K562 (cell line): ENCODE measurements around the gene LTA. TPM values are rescaled to one million over a fixed set of nuclear protein-coding genes. Genes with fewer than 3 reads are reported as not detected.

ENCODE experiments used
- GATAD2B ChIP-seq: fragments of 450-650 bp; IDR thresholded peaks from 2 replicates; pipeline ENCODE4 v1.6.1; 2017; ENCODE audit warnings: mild to moderate bottlenecking, borderline replicate concordance
- MAFK ChIP-seq: IDR thresholded peaks from 2 replicates; pipeline ENCODE4 v1.6.1; 2011; ENCODE audit warnings: low read length, improper control_type of control experiment
- NCOA4 ChIP-seq: fragments of 450-650 bp; IDR thresholded peaks from 2 replicates; pipeline ENCODE4 v1.6.1; 2018; ENCODE audit warnings: mild to moderate bottlenecking; ENCODE audit not compliant: partially characterized antibody
- PHTF2 ChIP-seq: fragments of 250-450 bp; sonication (Bioruptor Pico); IDR thresholded peaks from 2 replicates; pipeline ENCODE4 v1.5.0; 2021; ENCODE audit warnings: mild to moderate bottlenecking
- PTTG1 ChIP-seq: fragments of 450-650 bp; IDR thresholded peaks from 2 replicates; pipeline ENCODE4 v1.6.1; 2016; ENCODE audit warnings: low read depth, mild to moderate bottlenecking, missing genetic modification characterization, missing compliant biosample characterization
- PURB ChIP-seq: sonication (generic); formaldehyde crosslinking; IDR thresholded peaks from 2 replicates; pipeline ENCODE4 v1.9.0; 2021; ENCODE audit warnings: low read depth, mild to moderate bottlenecking, missing genetic modification reagents
- RBFOX2 ChIP-seq: fragments of 200-400 bp; formaldehyde crosslinking; IDR thresholded peaks from 2 replicates; pipeline ENCODE4 v1.6.1; 2017; ENCODE audit warnings: low read depth, mild to moderate bottlenecking, low read length, moderate library complexity
- RBM39 ChIP-seq: fragments of 200-400 bp; formaldehyde crosslinking; optimal IDR thresholded peaks from 2 replicates; pipeline ENCODE3; 2018; ENCODE audit warnings: low read depth, low read length
- SUPT5H ChIP-seq: fragments of 450-650 bp; IDR thresholded peaks from 2 replicates; pipeline ENCODE4 v1.6.1; 2016
- TBL1XR1 ChIP-seq, 2 experiments: IDR thresholded peaks; 2 replicates each; pipeline ENCODE4 v1.6.1; 2012; ENCODE audit warnings: improper control_type of control experiment in 2 of 2, low read length in 2 of 2, mild to moderate bottlenecking in 1 of 2
- U2AF2 ChIP-seq: fragments of 200-400 bp; formaldehyde crosslinking; optimal IDR thresholded peaks from 2 replicates; pipeline ENCODE3; 2017; ENCODE audit warnings: low read depth, mild to moderate bottlenecking, low read length
- ZNF311 ChIP-seq: fragments of 250-450 bp; sonication (Bioruptor Pico); IDR thresholded peaks from 2 replicates; pipeline ENCODE4 v1.4.0; 2020; ENCODE audit warnings: mild to moderate bottlenecking, moderate library complexity
- ZNF445 ChIP-seq: fragments of 250-450 bp; sonication (Bioruptor Pico); IDR thresholded peaks from 2 replicates; pipeline ENCODE4 v1.4.0; 2020; ENCODE audit warnings: low read depth, mild to moderate bottlenecking, moderate library complexity
- polyA plus RNA-seq, 8 experiments: library from polyadenylated mRNA; depleted of rRNA in 4 of 8; stranded (reverse) in 5 of 8; unstranded in 3 of 8; fragments of >200 nt; fragmentation: Nextera tagmentation in 2 of 8; fragmentation: Illumina TruSeq in 1 of 8; extraction: Ambion mirVana in 2 of 8; extraction: Trizol in 1 of 8; gene quantifications; 2 replicates each; pipeline versions ENCODE4 v1.2.1 to v1.2.3, GENCODE V29; 2011 to 2014; ENCODE audit warnings: inconsistent platforms in 1 of 8, missing spikeins in 1 of 8
- total RNA-seq, 7 experiments: library from RNA; depleted of rRNA in 6 of 7; stranded (reverse); fragments of >200 nt in 6 of 7; fragmentation: Illumina TruSeq in 2 of 7; extraction: Trizol in 2 of 7; gene quantifications; 2 replicates each; pipeline versions ENCODE4 v1.2.1 to v1.2.3, GENCODE V29; 2011 to 2021; ENCODE audit warnings: low replicate concordance in 1 of 7
- TF ChIP-seq, protein P1 (sequence below): sonication (generic); formaldehyde crosslinking; IDR thresholded peaks from 2 replicates; pipeline ENCODE4 v1.8.0; 2022; ENCODE audit warnings: mild to moderate bottlenecking, low read depth, missing genetic modification reagents
- TF ChIP-seq, protein P2 (sequence below): fragments of 250-450 bp; sonication (Bioruptor Pico); IDR thresholded peaks from 2 replicates; pipeline ENCODE4 v1.5.0; 2021; ENCODE audit warnings: mild to moderate bottlenecking, borderline replicate concordance
- TF ChIP-seq, protein P3 (sequence below): fragments of 250-450 bp; sonication (Bioruptor Pico); IDR thresholded peaks from 2 replicates; pipeline ENCODE4 v1.5.0; 2020; ENCODE audit warnings: mild to moderate bottlenecking
- TF ChIP-seq, protein P4 (sequence below): fragments of 250-450 bp; sonication (Bioruptor Pico); IDR thresholded peaks from 2 replicates; pipeline ENCODE4 v1.4.0; 2020

LTA gene
- total and polyA plus RNA-seq, 9 of the 15 experiments (the other 6 are each of a cell fraction or from before 2014, with no cell fraction given), result 0.80 TPM; not detected in 8

DNA sequence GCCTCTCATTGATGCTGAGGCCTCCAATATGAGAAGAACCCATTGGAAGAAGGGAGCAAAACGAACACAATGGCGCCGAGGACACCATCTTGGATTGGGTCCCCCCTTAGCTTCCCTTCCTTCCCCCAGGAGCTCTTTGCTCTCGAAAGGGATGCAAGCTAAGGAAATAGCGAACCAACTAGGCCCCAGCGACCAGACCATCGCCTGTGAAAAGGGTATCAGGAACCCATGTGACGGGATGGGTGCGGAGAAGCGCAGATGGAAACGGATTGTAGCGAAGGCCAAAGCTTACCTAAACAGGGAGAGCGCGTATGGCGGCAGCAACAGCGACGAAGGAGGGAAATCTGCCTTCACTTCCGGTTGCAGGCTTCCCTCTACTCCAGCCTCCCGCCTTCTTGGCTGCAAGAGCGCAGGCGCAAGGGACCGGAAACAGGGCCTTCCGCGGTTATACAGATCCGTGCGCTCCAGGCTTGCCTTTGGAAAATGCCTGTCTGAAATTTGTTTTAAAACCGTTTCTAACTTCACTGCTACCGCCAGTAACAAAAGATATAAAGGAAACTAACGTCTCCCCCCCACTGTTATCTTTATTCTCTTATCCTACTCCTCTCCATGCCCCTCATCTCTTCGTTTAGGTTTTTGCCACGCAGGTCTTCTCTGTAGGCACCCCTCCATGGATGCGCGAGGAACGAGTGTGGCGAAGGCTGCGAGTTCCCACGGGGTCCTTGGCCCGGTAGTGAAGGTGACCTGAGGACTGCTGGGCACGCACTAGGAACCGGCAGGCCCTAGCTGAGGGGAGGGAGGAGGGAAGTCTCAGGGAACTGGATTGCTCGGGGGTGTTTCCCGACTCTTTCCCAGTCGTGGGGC lies 30.2 kb upstream of the LTA start, which contains the start of gene DDX39B (continued):
- TF ChIP-seq, protein P1, sequence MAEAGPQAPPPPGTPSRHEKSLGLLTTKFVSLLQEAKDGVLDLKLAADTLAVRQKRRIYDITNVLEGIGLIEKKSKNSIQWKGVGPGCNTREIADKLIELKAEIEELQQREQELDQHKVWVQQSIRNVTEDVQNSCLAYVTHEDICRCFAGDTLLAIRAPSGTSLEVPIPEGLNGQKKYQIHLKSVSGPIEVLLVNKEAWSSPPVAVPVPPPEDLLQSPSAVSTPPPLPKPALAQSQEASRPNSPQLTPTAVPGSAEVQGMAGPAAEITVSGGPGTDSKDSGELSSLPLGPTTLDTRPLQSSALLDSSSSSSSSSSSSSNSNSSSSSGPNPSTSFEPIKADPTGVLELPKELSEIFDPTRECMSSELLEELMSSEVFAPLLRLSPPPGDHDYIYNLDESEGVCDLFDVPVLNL (CRISPR knock-in tag), result peak; percentile 78; the same call in 1 of the 2 replicates
- TF ChIP-seq PHTF2 (CRISPR knock-in tag) (no peak), TBL1XR1 (IDR thresholded peaks at IDR 0.05; ENCODE audit: low read length in 2 of 2) (peak; percentile 16 to 63; a peak in 3 of 4 replicates), PURB (CRISPR knock-in tag) (no peak), MAFK (0 out of 2 replicates have a peak, but pooled peaks have one; percentile 11), SUPT5H (peak; percentile 98), U2AF2 (no peak), RBM39 (peak; percentile 99), ZNF445 (CRISPR knock-in tag) (0 out of 2 replicates have a peak, but pooled peaks have one; percentile 16), GATAD2B (peak; percentile 79), NCOA4 (peak; percentile 70), RBFOX2 (peak; percentile 97), ZNF311 (CRISPR knock-in tag) (no peak), PTTG1 (no peak)
- TF ChIP-seq, protein P2, sequence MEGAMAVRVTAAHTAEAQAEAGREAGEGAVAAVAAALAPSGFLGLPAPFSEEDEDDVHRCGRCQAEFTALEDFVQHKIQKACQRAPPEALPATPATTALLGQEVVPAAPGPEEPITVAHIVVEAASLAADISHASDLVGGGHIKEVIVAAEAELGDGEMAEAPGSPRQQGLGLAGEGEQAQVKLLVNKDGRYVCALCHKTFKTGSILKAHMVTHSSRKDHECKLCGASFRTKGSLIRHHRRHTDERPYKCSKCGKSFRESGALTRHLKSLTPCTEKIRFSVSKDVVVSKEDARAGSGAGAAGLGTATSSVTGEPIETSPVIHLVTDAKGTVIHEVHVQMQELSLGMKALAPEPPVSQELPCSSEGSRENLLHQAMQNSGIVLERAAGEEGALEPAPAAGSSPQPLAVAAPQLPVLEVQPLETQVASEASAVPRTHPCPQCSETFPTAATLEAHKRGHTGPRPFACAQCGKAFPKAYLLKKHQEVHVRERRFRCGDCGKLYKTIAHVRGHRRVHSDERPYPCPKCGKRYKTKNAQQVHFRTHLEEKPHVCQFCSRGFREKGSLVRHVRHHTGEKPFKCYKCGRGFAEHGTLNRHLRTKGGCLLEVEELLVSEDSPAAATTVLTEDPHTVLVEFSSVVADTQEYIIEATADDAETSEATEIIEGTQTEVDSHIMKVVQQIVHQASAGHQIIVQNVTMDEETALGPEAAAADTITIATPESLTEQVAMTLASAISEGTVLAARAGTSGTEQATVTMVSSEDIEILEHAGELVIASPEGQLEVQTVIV (CRISPR knock-in tag), result peak; percentile 6; the same call in 1 of the 2 replicates
- TF ChIP-seq, protein P3, sequence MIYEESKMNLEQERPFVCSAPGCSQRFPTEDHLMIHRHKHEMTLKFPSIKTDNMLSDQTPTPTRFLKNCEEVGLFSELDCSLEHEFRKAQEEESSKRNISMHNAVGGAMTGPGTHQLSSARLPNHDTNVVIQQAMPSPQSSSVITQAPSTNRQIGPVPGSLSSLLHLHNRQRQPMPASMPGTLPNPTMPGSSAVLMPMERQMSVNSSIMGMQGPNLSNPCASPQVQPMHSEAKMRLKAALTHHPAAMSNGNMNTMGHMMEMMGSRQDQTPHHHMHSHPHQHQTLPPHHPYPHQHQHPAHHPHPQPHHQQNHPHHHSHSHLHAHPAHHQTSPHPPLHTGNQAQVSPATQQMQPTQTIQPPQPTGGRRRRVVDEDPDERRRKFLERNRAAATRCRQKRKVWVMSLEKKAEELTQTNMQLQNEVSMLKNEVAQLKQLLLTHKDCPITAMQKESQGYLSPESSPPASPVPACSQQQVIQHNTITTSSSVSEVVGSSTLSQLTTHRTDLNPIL, result no peak
- TF ChIP-seq, protein P4, sequence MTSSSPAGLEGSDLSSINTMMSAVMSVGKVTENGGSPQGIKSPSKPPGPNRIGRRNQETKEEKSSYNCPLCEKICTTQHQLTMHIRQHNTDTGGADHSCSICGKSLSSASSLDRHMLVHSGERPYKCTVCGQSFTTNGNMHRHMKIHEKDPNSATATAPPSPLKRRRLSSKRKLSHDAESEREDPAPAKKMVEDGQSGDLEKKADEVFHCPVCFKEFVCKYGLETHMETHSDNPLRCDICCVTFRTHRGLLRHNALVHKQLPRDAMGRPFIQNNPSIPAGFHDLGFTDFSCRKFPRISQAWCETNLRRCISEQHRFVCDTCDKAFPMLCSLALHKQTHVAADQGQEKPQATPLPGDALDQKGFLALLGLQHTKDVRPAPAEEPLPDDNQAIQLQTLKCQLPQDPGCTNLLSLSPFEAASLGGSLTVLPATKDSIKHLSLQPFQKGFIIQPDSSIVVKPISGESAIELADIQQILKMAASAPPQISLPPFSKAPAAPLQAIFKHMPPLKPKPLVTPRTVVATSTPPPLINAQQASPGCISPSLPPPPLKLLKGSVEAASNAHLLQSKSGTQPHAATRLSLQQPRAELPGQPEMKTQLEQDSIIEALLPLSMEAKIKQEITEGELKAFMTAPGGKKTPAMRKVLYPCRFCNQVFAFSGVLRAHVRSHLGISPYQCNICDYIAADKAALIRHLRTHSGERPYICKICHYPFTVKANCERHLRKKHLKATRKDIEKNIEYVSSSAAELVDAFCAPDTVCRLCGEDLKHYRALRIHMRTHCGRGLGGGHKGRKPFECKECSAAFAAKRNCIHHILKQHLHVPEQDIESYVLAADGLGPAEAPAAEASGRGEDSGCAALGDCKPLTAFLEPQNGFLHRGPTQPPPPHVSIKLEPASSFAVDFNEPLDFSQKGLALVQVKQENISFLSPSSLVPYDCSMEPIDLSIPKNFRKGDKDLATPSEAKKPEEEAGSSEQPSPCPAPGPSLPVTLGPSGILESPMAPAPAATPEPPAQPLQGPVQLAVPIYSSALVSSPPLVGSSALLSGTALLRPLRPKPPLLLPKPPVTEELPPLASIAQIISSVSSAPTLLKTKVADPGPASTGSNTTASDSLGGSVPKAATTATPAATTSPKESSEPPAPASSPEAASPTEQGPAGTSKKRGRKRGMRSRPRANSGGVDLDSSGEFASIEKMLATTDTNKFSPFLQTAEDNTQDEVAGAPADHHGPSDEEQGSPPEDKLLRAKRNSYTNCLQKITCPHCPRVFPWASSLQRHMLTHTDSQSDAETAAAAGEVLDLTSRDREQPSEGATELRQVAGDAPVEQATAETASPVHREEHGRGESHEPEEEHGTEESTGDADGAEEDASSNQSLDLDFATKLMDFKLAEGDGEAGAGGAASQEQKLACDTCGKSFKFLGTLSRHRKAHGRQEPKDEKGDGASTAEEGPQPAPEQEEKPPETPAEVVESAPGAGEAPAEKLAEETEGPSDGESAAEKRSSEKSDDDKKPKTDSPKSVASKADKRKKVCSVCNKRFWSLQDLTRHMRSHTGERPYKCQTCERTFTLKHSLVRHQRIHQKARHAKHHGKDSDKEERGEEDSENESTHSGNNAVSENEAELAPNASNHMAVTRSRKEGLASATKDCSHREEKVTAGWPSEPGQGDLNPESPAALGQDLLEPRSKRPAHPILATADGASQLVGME (CRISPR knock-in tag), result peak; percentile 76
